Right lobe of liver (tissue), 4 donors: ENCODE data around the gene P2RX7.
A peak's percentile ranks its signal among the peaks of the same experiment; 100 is the strongest.

Experiments used
- POLR2A ChIP-seq: fragments of 450-650 bp; IDR thresholded peaks from one replicate; pipeline ENCODE4 v1.6.1; 2017; ENCODE audit warnings: antibody characterized with exemption, mild to moderate bottlenecking
- TF ChIP-seq, protein P1 (sequence below), 4 donors: fragments of 200-600 bp in 3 of 4; fragments of 450-650 bp in 1 of 4; IDR thresholded peaks; one replicate each; pipeline versions ENCODE4 v1.5.1 to v1.8.0; 2016 to 2022; ENCODE audit warnings: antibody characterized with exemption in 4 of 4, mild to moderate bottlenecking in 2 of 4
- donor health status: DM: no; HTN: no; CAD: no.
- donor health status: DM: no; HTN: no; CAD: no.
- donor health status: DM: no; HTN: yes; CAD: no.

DNA sequence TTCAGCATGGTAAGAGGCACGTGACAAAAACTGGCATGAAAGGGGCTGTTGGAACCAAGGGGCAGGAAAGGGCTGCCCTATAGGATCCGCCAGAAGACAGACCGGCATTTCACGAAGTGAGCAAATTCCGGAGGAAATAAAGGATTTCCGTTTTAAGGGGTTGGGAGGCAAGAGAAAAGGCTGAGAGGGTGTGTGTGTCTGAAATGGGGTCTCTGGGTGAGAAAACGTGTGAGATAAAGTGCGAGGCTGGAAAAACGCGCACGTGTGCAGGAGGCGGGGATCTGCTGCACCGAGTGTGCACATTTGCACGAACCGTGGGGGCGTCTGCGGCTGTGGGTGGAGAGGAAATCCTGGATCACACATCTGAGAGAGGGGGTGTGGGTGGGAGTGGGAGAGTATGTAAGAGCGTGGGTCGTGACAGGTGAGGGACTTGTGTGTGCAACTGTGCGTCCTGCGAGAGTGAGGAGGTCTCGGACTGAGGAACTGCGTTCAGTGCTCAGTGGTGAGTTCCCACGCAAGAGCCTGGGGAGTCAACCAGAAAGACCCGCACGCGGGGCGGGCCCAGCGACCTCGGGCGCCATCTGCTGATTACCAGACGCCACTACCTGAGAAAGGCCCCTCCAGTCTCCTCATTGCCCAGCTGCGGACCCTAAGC, 37.0 kb upstream of the P2RX7 start:
- TF ChIP-seq, protein P1, sequence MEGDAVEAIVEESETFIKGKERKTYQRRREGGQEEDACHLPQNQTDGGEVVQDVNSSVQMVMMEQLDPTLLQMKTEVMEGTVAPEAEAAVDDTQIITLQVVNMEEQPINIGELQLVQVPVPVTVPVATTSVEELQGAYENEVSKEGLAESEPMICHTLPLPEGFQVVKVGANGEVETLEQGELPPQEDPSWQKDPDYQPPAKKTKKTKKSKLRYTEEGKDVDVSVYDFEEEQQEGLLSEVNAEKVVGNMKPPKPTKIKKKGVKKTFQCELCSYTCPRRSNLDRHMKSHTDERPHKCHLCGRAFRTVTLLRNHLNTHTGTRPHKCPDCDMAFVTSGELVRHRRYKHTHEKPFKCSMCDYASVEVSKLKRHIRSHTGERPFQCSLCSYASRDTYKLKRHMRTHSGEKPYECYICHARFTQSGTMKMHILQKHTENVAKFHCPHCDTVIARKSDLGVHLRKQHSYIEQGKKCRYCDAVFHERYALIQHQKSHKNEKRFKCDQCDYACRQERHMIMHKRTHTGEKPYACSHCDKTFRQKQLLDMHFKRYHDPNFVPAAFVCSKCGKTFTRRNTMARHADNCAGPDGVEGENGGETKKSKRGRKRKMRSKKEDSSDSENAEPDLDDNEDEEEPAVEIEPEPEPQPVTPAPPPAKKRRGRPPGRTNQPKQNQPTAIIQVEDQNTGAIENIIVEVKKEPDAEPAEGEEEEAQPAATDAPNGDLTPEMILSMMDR (IDR thresholded peaks at IDR 0.05), result peak; percentile 70 to 86 (median 84)
- no peak for TF ChIP-seq POLR2A
